ENCODE data around the gene L3MBTL4. TPM values are rescaled to one million over a fixed set of nuclear protein-coding genes. Genes with fewer than 3 reads are reported as not detected.

L3MBTL4 gene
- polyA plus RNA-seq, 1 donor from 2014 or later, result 0.61 TPM

- no peaks in the 10 kb centered on the region for H3K4me1 Mint-ChIP-seq
- H3K4me3 Mint-ChIP-seq, result no peak overlapping the region
- no peak overlapping the region for H3K27ac Mint-ChIP-seq
- no peaks in the 10 kb centered on the region for H3K9me3 Mint-ChIP-seq
- no peaks in the 10 kb centered on the region for H3K36me3 Mint-ChIP-seq
- H3K27me3 Mint-ChIP-seq, result peaks cover 1% of the 10 kb centered on the region
Measured at GRCh38 chr18:6013171-6013810, 401.4 kb downstream of the L3MBTL4 start.

GRCh38 chr18:6010921-6011320 is 403.8 kb downstream of the L3MBTL4 start:
- Mint-ChIP-seq H3K4me1 (no peaks in the 10 kb centered on the region), H3K27me3 (no peaks in the 10 kb centered on the region), H3K9me3 (no peaks in the 10 kb centered on the region), H3K4me3 (no peak overlapping the region), H3K36me3 (no peaks in the 10 kb centered on the region), H3K27ac (no peak overlapping the region)

GRCh38 chr18:6010284-6010683 is 404.4 kb downstream of the L3MBTL4 start:
- Mint-ChIP-seq H3K9me3 (peaks cover 0 to 2% (median 0%) of the 10 kb centered on the region in 3 donors), H3K4me3 (no peak overlapping the region), H3K27me3 (no peaks in the 10 kb centered on the region), H3K36me3 (no peaks in the 10 kb centered on the region), H3K27ac (no peak overlapping the region), H3K4me1 (no peaks in the 10 kb centered on the region)

GRCh38 chr18:6009756-6010155 is 405.0 kb downstream of the L3MBTL4 start:
- H3K9me3 Mint-ChIP-seq, result peaks cover 0 to 2% (median 0%) of the 10 kb centered on the region in 3 donors
- no peaks in the 10 kb centered on the region for H3K27me3 Mint-ChIP-seq
- no peak overlapping the region for H3K4me3 Mint-ChIP-seq
- H3K36me3 Mint-ChIP-seq, result no peaks in the 10 kb centered on the region
- H3K4me1 Mint-ChIP-seq, result peaks cover 0 to under 1% (median 0%) of the 10 kb centered on the region in 3 donors
- H3K27ac Mint-ChIP-seq, result no peak overlapping the region

GRCh38 chr18:6004683-6005082 is 410.0 kb downstream of the L3MBTL4 start:
- Mint-ChIP-seq H3K27me3 (peaks cover 3% of the 10 kb centered on the region), H3K9me3 (peaks cover 2 to 6% (median 6%) of the 10 kb centered on the region in 3 donors), H3K27ac (no peak overlapping the region), H3K4me1 (peaks cover 0 to 2% (median 2%) of the 10 kb centered on the region in 3 donors), H3K4me3 (peak overlapping the region in 1 of 4 donors; percentile 32), H3K36me3 (no peaks in the 10 kb centered on the region)

GRCh38 chr18:6004119-6004518 is 410.6 kb downstream of the L3MBTL4 start:
- peaks cover 0 to 2% (median 2%) of the 10 kb centered on the region in 3 donors for H3K4me1 Mint-ChIP-seq

GRCh38 chr18:6001867-6002266 is 412.8 kb downstream of the L3MBTL4 start:
- peaks cover 3% of the 10 kb centered on the region for H3K27me3 Mint-ChIP-seq
- no peak overlapping the region for H3K27ac Mint-ChIP-seq
- peaks cover 7 to 11% (median 8%) of the 10 kb centered on the region in 3 donors for H3K9me3 Mint-ChIP-seq
- H3K4me1 Mint-ChIP-seq, result peaks cover 0 to 2% (median 2%) of the 10 kb centered on the region in 3 donors
- H3K4me3 Mint-ChIP-seq, result no peak overlapping the region
- H3K36me3 Mint-ChIP-seq, result no peaks in the 10 kb centered on the region

More at GRCh38 chr18:6004119-6004518, 410.6 kb downstream of the L3MBTL4 start:
- no peaks in the 10 kb centered on the region for H3K36me3 Mint-ChIP-seq
- H3K27me3 Mint-ChIP-seq, result peaks cover 3% of the 10 kb centered on the region
- no peak overlapping the region for H3K4me3 Mint-ChIP-seq
- H3K9me3 Mint-ChIP-seq, result peaks cover 7 to 11% (median 8%) of the 10 kb centered on the region in 3 donors
- H3K27ac Mint-ChIP-seq, result no peak overlapping the region

GRCh38 chr18:5998907-5999306 is 415.8 kb downstream of the L3MBTL4 start:
- no peak overlapping the region for H3K4me3 Mint-ChIP-seq
- H3K4me1 Mint-ChIP-seq, result peaks cover 0 to 3% (median 0%) of the 10 kb centered on the region in 3 donors
- H3K27ac Mint-ChIP-seq, result no peak overlapping the region
- peaks cover 3% of the 10 kb centered on the region for H3K36me3 Mint-ChIP-seq
- H3K27me3 Mint-ChIP-seq, result no peaks in the 10 kb centered on the region
- peaks cover 3 to 11% (median 8%) of the 10 kb centered on the region in 3 donors for H3K9me3 Mint-ChIP-seq

- Mint-ChIP-seq H3K4me1 (peaks cover 0 to 3% (median 0%) of the 10 kb centered on the region in 3 donors), H3K9me3 (peaks cover 3 to 11% (median 8%) of the 10 kb centered on the region in 3 donors), H3K27me3 (no peaks in the 10 kb centered on the region), H3K4me3 (no peak overlapping the region), H3K27ac (no peak overlapping the region), H3K36me3 (peaks cover 3% of the 10 kb centered on the region)
Measured at GRCh38 chr18:5998166-5998881, 416.4 kb downstream of the L3MBTL4 start.

GRCh38 chr18:5997361-5997760 is 417.4 kb downstream of the L3MBTL4 start:
- Mint-ChIP-seq H3K27me3 (no peaks in the 10 kb centered on the region), H3K27ac (no peak overlapping the region), H3K9me3 (peaks cover 3 to 11% (median 8%) of the 10 kb centered on the region in 3 donors), H3K36me3 (peaks cover 5% of the 10 kb centered on the region), H3K4me3 (no peak overlapping the region), H3K4me1 (peaks cover 0 to 3% (median 0%) of the 10 kb centered on the region in 3 donors)

GRCh38 chr18:5995626-5996025 is 419.1 kb downstream of the L3MBTL4 start:
- Mint-ChIP-seq H3K36me3 (peaks cover 5% of the 10 kb centered on the region), H3K27me3 (no peaks in the 10 kb centered on the region), H3K4me3 (no peak overlapping the region), H3K9me3 (peaks cover 3 to 11% (median 8%) of the 10 kb centered on the region in 3 donors), H3K4me1 (peaks cover 0 to 3% (median 0%) of the 10 kb centered on the region in 3 donors), H3K27ac (no peak overlapping the region)

GRCh38 chr18:5993938-5994337 is 420.8 kb downstream of the L3MBTL4 start:
- no peak overlapping the region for H3K4me3 Mint-ChIP-seq
- H3K27me3 Mint-ChIP-seq, result peaks cover 1% of the 10 kb centered on the region
- H3K4me1 Mint-ChIP-seq, result peaks cover 0 to 3% (median 0%) of the 10 kb centered on the region in 3 donors
- no peaks in the 10 kb centered on the region for H3K9me3 Mint-ChIP-seq
- no peak overlapping the region for H3K27ac Mint-ChIP-seq
- H3K36me3 Mint-ChIP-seq, result peaks cover 5% of the 10 kb centered on the region

- Mint-ChIP-seq H3K27me3 (peaks cover 1% of the 10 kb centered on the region), H3K9me3 (no peaks in the 10 kb centered on the region), H3K4me3 (no peak overlapping the region), H3K36me3 (peaks cover 5% of the 10 kb centered on the region), H3K27ac (no peak overlapping the region), H3K4me1 (peaks cover 0 to 4% (median 0%) of the 10 kb centered on the region in 3 donors)
Measured at GRCh38 chr18:5992381-5992780, 422.3 kb downstream of the L3MBTL4 start.

GRCh38 chr18:5987249-5987648 is 427.5 kb downstream of the L3MBTL4 start:
- H3K36me3 Mint-ChIP-seq, result no peaks in the 10 kb centered on the region
- peaks cover 0 to 1% (median 0%) of the 10 kb centered on the region in 3 donors for H3K4me1 Mint-ChIP-seq
- H3K9me3 Mint-ChIP-seq, result no peaks in the 10 kb centered on the region
- peaks cover 6% of the 10 kb centered on the region for H3K27me3 Mint-ChIP-seq
- no peak overlapping the region for H3K27ac Mint-ChIP-seq
- H3K4me3 Mint-ChIP-seq, result no peak overlapping the region

- H3K4me1 Mint-ChIP-seq, result peaks cover 0 to 1% (median 0%) of the 10 kb centered on the region in 3 donors
- H3K4me3 Mint-ChIP-seq, result no peak overlapping the region
- no peaks in the 10 kb centered on the region for H3K9me3 Mint-ChIP-seq
- no peaks in the 10 kb centered on the region for H3K36me3 Mint-ChIP-seq
- no peak overlapping the region for H3K27ac Mint-ChIP-seq
- peaks cover 8% of the 10 kb centered on the region for H3K27me3 Mint-ChIP-seq
Measured at GRCh38 chr18:5986257-5986931, 428.3 kb downstream of the L3MBTL4 start.

Data from IgD-negative memory B cell (primary cell).